ENCODE data around the gene IGSF8.
A peak's percentile ranks its signal among the peaks of the same experiment; 100 is the strongest.

The IGSF8 gene

GRCh38 chr1:160097911-160098851 lies at the start of gene IGSF8:
TSS of gene IGSF8 (minus strand) at chr1:160098619. CDS start at chr1:160098472, 147 bp downstream.
- DNase-seq (ENCODE audit: low read depth): no peak
- peak within 1 kb of the TSS; percentile 77 for H3K4me3 ChIP-seq (ENCODE audit: control insufficient read depth, low read depth, low read length)
- no peak for TF ChIP-seq CTCF (IDR thresholded peaks at IDR 0.05; ENCODE audit: control insufficient read depth, insufficient read depth, low read depth, low read length, missing control alignments)

- DNase-seq (ENCODE audit: low read depth): no peak
- no peak overlapping the region for H3K4me3 ChIP-seq (ENCODE audit: control insufficient read depth, low read depth, low read length)
- no peak for TF ChIP-seq CTCF (IDR thresholded peaks at IDR 0.05; ENCODE audit: control insufficient read depth, insufficient read depth, low read depth, low read length, missing control alignments)
These were observed 49.7 kb upstream of the IGSF8 start for GRCh38 chr1:160148121-160148520.

- no peak for TF ChIP-seq CTCF (IDR thresholded peaks at IDR 0.05; ENCODE audit: control insufficient read depth, insufficient read depth, low read depth, low read length, missing control alignments)
- no peak for DNase-seq (ENCODE audit: low read depth)
- H3K4me3 ChIP-seq (ENCODE audit: control insufficient read depth, low read depth, low read length): no peak overlapping the region
These were observed 47.7 kb upstream of the IGSF8 start for GRCh38 chr1:160146107-160146506.

GRCh38 chr1:160144921-160145320 lies 46.5 kb upstream of the IGSF8 start:
- no peak for DNase-seq (ENCODE audit: low read depth)
- no peak for TF ChIP-seq CTCF (IDR thresholded peaks at IDR 0.05; ENCODE audit: control insufficient read depth, insufficient read depth, low read depth, low read length, missing control alignments)
- no peak overlapping the region for H3K4me3 ChIP-seq (ENCODE audit: control insufficient read depth, low read depth, low read length)

- no peak overlapping the region for H3K4me3 ChIP-seq (ENCODE audit: control insufficient read depth, low read depth, low read length)
- TF ChIP-seq CTCF (IDR thresholded peaks at IDR 0.05; ENCODE audit: control insufficient read depth, insufficient read depth, low read depth, low read length, missing control alignments): no peak
- DNase-seq (ENCODE audit: low read depth): no peak
These were observed 45.3 kb upstream of the IGSF8 start for GRCh38 chr1:160143695-160144094.

GRCh38 chr1:160139840-160140239 lies 41.4 kb upstream of the IGSF8 start:
- TF ChIP-seq CTCF (IDR thresholded peaks at IDR 0.05; ENCODE audit: control insufficient read depth, insufficient read depth, low read depth, low read length, missing control alignments): no peak
- no peak overlapping the region for H3K4me3 ChIP-seq (ENCODE audit: control insufficient read depth, low read depth, low read length)
- no peak for DNase-seq (ENCODE audit: low read depth)

All from AG09309 (cell line).